NB4 (cell line): ENCODE data around the gene CCDC102B.

Experiments used
- DNase-seq: peaks from one replicate; pipeline ENCODE4 v3.0.0; 2010; ENCODE audit warnings: low read depth
- H3K4me3 ChIP-seq: one replicate; pipeline ENCODE4 v1.5.1; 2011; ENCODE audit warnings: mild to moderate bottlenecking, low read depth, low read length, moderate library complexity
- CTCF ChIP-seq: IDR thresholded peaks from one replicate; pipeline ENCODE4 v1.5.1; 2012; ENCODE audit warnings: low read depth, low read length
- MYC ChIP-seq: IDR thresholded peaks from 2 replicates; pipeline ENCODE4 v1.6.1; 2011; ENCODE audit warnings: low read depth, low read length
- POLR2A ChIP-seq: IDR thresholded peaks from 2 replicates; pipeline ENCODE4 v1.6.1; 2011; ENCODE audit warnings: mild to moderate bottlenecking; ENCODE audit not compliant: insufficient read length; ENCODE audit errors: extremely low read depth
- TF ChIP-seq, protein P1 (sequence below): IDR thresholded peaks from 2 replicates; pipeline ENCODE4 v1.6.1; 2011; ENCODE audit warnings: low read depth, low read length

Gene CCDC102B

DNA sequence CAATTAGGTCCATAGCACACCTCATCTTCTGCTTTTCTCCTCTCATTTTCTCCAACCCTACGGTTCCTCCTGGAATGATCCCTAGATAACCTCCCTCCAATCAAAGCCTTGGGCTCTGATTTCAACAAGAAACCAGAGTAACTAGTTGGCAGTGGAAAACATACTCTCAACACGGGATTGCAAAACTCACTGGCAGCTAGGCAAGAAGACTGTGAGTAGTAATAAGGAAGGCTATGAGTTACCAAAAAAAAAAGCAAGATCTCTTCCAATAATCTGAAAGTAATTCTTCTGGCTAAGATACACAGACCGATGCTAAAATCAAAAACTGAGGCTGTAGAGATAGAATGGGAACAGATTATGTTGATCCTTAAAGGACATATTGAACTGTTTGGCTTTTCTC lies 28.4 kb upstream of the CCDC102B start:
- no peak overlapping the region for H3K4me3 ChIP-seq
- TF ChIP-seq MYC: no peak
- no peak for TF ChIP-seq POLR2A
- TF ChIP-seq CTCF: no peak
- TF ChIP-seq, protein P1, sequence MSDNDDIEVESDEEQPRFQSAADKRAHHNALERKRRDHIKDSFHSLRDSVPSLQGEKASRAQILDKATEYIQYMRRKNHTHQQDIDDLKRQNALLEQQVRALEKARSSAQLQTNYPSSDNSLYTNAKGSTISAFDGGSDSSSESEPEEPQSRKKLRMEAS: no peak
- no peak for DNase-seq

GRCh38 chr18:68772268-68772667 lies 25.6 kb upstream of the CCDC102B start:
- DNase-seq: no peak
- TF ChIP-seq CTCF: no peak
- TF ChIP-seq, protein P1: no peak
- no peak for TF ChIP-seq MYC
- no peak for TF ChIP-seq POLR2A
- H3K4me3 ChIP-seq: no peak overlapping the region

DNA sequence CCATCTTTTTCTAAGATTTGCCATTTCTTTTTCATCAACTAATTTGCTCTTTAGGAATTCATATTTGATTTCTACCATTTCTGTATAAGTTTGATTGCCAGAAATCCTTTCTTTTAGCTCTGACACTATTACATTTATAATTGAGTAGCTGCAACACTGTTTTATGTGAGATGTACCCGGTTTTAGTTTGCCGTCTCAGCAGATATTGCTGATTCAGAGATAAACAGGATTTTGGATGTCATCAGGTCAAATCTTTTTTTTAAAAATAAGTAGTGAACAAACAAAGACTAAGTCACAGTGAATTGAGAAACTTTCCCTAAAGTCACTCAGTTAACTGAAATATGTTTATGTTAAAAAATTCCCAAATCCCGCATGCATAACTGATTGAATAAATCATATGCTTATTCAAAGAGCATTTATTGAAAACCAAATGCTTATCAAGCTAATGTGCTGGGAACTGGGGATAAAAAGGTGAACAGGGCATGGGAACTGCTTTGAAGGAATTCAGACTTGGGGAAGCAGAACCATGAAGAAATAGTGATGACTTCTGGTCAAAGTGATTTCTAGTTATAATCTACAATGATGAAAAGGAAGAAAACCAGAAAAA lies 19.5 kb upstream of the CCDC102B start:
- no peak overlapping the region for H3K4me3 ChIP-seq
- no peak for DNase-seq
- TF ChIP-seq POLR2A (no peak), MYC (no peak), CTCF (no peak)
- TF ChIP-seq, protein P1: no peak

DNA sequence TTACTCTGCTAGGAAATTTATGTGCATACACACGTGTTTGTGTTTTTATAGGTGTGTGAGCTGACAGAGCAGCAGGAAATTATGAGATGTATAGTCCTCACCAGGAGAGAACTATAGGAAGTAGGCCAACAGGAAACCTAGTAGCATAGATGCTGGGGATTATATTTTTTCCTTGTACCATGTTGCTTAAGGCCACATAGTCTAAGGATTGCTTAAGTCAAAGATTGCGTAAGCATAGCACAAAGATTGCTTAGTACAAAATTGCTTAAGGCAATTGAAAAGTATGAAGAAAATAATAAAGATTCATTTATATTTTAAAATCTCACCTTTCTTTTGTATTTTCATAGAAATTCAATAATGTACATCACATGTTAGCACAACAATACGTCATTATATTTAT lies 18.7 kb upstream of the CCDC102B start:
- no peak overlapping the region for H3K4me3 ChIP-seq
- peak; percentile 74 for DNase-seq
- TF ChIP-seq, protein P1: no peak
- no peak for TF ChIP-seq CTCF
- no peak for TF ChIP-seq MYC
- no peak for TF ChIP-seq POLR2A

- no peak overlapping the region for H3K4me3 ChIP-seq
- DNase-seq: no peak
- TF ChIP-seq, protein P1: no peak
- TF ChIP-seq MYC (no peak), CTCF (no peak), POLR2A (no peak)
Measured at GRCh38 chr18:68780802-68781635, 16.9 kb upstream of the CCDC102B start.
